Mucosa of rectum (tissue), 2 donors: ENCODE data around the gene NUDT1.
A peak's percentile ranks its signal among the peaks of the same experiment; 100 is the strongest.

Experiments
- H3K27ac ChIP-seq, 2 donors: one replicate each; pipeline ENCODE4 v1.7.0; 2013; ENCODE audit warnings: inconsistent platforms in 2 of 2, low read depth in 2 of 2, low read length in 2 of 2
- H3K27me3 ChIP-seq, 2 donors: one replicate each; pipeline ENCODE4 v1.7.0; 2013; ENCODE audit warnings: low read length in 2 of 2; ENCODE audit not compliant: control insufficient read depth in 2 of 2, insufficient read depth in 2 of 2
- H3K36me3 ChIP-seq, 2 donors: one replicate each; pipeline ENCODE4 v1.7.0; 2013; ENCODE audit warnings: low read length in 2 of 2; ENCODE audit not compliant: control insufficient read depth in 2 of 2, insufficient read depth in 2 of 2
- H3K4me1 ChIP-seq, 2 donors: one replicate each; pipeline ENCODE4 v1.7.0; 2013; ENCODE audit warnings: low read length in 2 of 2, mild to moderate bottlenecking in 1 of 2; ENCODE audit not compliant: control insufficient read depth in 2 of 2, insufficient read depth in 2 of 2
- H3K4me3 ChIP-seq, 2 donors: one replicate each; pipeline ENCODE4 v1.7.0; 2013; ENCODE audit warnings: low read length in 2 of 2
- H3K9ac ChIP-seq, 2 donors: one replicate each; pipeline ENCODE4 v1.7.0; 2013; ENCODE audit warnings: low read length in 2 of 2, low read depth in 1 of 2, mild to moderate bottlenecking in 1 of 2
- H3K9me3 ChIP-seq, 2 donors: one replicate each; pipeline ENCODE4 v1.7.0; 2013; ENCODE audit warnings: low read length in 2 of 2; ENCODE audit not compliant: control insufficient read depth in 2 of 2
- donor health status: healthy.
- donor health status: Normal muscosa, but diverticular disease.

Gene NUDT1

GRCh38 chr7:2290877-2291276 is 48.9 kb downstream of the NUDT1 start:
- no peaks in the 10 kb centered on the region for H3K9me3 ChIP-seq
- H3K9ac ChIP-seq: no peak overlapping the region
- H3K4me3 ChIP-seq: no peak overlapping the region
- H3K27me3 ChIP-seq: no peaks in the 10 kb centered on the region
- H3K36me3 ChIP-seq: no peaks in the 10 kb centered on the region
- H3K4me1 ChIP-seq: no peaks in the 10 kb centered on the region
- H3K27ac ChIP-seq: no peak overlapping the region

GRCh38 chr7:2295936-2296620 is 54.1 kb downstream of the NUDT1 start:
- peaks cover 0 to 2% of the 10 kb centered on the region in 2 donors for H3K4me1 ChIP-seq

GRCh38 chr7:2296832-2297231 is 54.8 kb downstream of the NUDT1 start:
- Histone ChIP-seq H3K9ac (no peak overlapping the region), H3K27ac (no peak overlapping the region), H3K27me3 (no peaks in the 10 kb centered on the region), H3K4me3 (no peak overlapping the region), H3K4me1 (peaks cover 0 to 2% of the 10 kb centered on the region in 2 donors), H3K9me3 (no peaks in the 10 kb centered on the region), H3K36me3 (no peaks in the 10 kb centered on the region)

More at GRCh38 chr7:2295936-2296620, 54.1 kb downstream of the NUDT1 start:
- H3K9me3 ChIP-seq: no peaks in the 10 kb centered on the region
- no peak overlapping the region for H3K9ac ChIP-seq
- no peak overlapping the region for H3K4me3 ChIP-seq
- H3K27me3 ChIP-seq: no peaks in the 10 kb centered on the region
- H3K27ac ChIP-seq: no peak overlapping the region
- no peaks in the 10 kb centered on the region for H3K36me3 ChIP-seq

GRCh38 chr7:2299131-2299829 is 57.3 kb downstream of the NUDT1 start:
- H3K27ac ChIP-seq: peak overlapping the region; percentile 37 to 48
- H3K9me3 ChIP-seq: no peaks in the 10 kb centered on the region
- no peaks in the 10 kb centered on the region for H3K27me3 ChIP-seq
- peaks cover 0 to 2% of the 10 kb centered on the region in 2 donors for H3K4me1 ChIP-seq
- no peak overlapping the region for H3K4me3 ChIP-seq
- H3K36me3 ChIP-seq: no peaks in the 10 kb centered on the region
- H3K9ac ChIP-seq: no peak overlapping the region

GRCh38 chr7:2299870-2300512 is 58.0 kb downstream of the NUDT1 start:
- H3K27ac ChIP-seq: peak overlapping the region; percentile 28 to 48
- no peaks in the 10 kb centered on the region for H3K36me3 ChIP-seq
- H3K27me3 ChIP-seq: no peaks in the 10 kb centered on the region
- H3K4me1 ChIP-seq: peaks cover 0 to 2% of the 10 kb centered on the region in 2 donors
- H3K9me3 ChIP-seq: no peaks in the 10 kb centered on the region
- no peak overlapping the region for H3K4me3 ChIP-seq
- no peak overlapping the region for H3K9ac ChIP-seq
